Tibial artery (tissue), 4 donors: ENCODE measurements around the gene DGKI.
A peak's percentile ranks its signal among the peaks of the same experiment; 100 is the strongest.

Experiments
- DNase-seq, 2 donors: peaks; one replicate each; pipeline ENCODE4 v3.0.0-alpha.2; 2019
- H3K27ac ChIP-seq, 2 donors: fragments of 200-600 bp; sonication (generic) in 1 of 2; 1 replicate in 1 of 2; 2 replicates in 1 of 2; pipeline ENCODE4 v1.5.1; 2018 to 2019; ENCODE audit warnings: mild to moderate bottlenecking in 1 of 2
- H3K27me3 ChIP-seq, 2 donors: fragments of 200-600 bp; sonication (generic) in 1 of 2; one replicate each; pipeline versions ENCODE4 v1.5.1 to v1.6.0; 2016 to 2019
- H3K36me3 ChIP-seq, 3 donors: fragments of 200-600 bp; sonication (generic) in 2 of 3; one replicate each; pipeline ENCODE4 v1.5.1; 2016 to 2019; ENCODE audit warnings: mild to moderate bottlenecking in 2 of 3
- H3K4me1 ChIP-seq, 4 donors: fragments of 200-600 bp; sonication (generic) in 2 of 4; 1 replicate in 3 of 4; 2 replicates in 1 of 4; pipeline ENCODE4 v1.5.1; 2016 to 2019
- H3K4me3 ChIP-seq, 2 donors: fragments of 200-600 bp; sonication (generic) in 1 of 2; 1 replicate in 1 of 2; 2 replicates in 1 of 2; pipeline ENCODE4 v1.5.1; 2018 to 2019; ENCODE audit warnings: mild to moderate bottlenecking in 2 of 2
- H3K9me3 ChIP-seq, 3 donors: fragments of 200-600 bp; sonication (generic) in 1 of 3; one replicate each; pipeline ENCODE4 v1.5.1; 2016 to 2019
- intact Hi-C: fragments of 100-400 bp; cut with DNase I; formaldehyde crosslinking; loops from one replicate; pipeline ENCODE4 v1.15.0; 2023; ENCODE audit warnings: low total_unique reads
- TF ChIP-seq, protein P1 (sequence below), 2 experiments: fragments of 200-600 bp in 1 of 2; fragments of 450-650 bp in 1 of 2; IDR thresholded peaks; one replicate each; pipeline ENCODE4 v1.5.1; 2017 to 2019; ENCODE audit warnings: antibody characterized with exemption in 2 of 2, mild to moderate bottlenecking in 1 of 2, moderate library complexity in 1 of 2

Gene DGKI

GRCh38 chr7:137734221-137734620 is 112.6 kb downstream of the DGKI start:
- Histone ChIP-seq H3K4me3 (no peak overlapping the region), H3K27ac (no peak overlapping the region), H3K27me3 (no peaks in the 10 kb centered on the region), H3K36me3 (no peaks in the 10 kb centered on the region), H3K9me3 (no peaks in the 10 kb centered on the region), H3K4me1 (peaks cover 0 to 4% (median 0%) of the 10 kb centered on the region in 4 donors)
- no peak for DNase-seq
- TF ChIP-seq, protein P1, sequence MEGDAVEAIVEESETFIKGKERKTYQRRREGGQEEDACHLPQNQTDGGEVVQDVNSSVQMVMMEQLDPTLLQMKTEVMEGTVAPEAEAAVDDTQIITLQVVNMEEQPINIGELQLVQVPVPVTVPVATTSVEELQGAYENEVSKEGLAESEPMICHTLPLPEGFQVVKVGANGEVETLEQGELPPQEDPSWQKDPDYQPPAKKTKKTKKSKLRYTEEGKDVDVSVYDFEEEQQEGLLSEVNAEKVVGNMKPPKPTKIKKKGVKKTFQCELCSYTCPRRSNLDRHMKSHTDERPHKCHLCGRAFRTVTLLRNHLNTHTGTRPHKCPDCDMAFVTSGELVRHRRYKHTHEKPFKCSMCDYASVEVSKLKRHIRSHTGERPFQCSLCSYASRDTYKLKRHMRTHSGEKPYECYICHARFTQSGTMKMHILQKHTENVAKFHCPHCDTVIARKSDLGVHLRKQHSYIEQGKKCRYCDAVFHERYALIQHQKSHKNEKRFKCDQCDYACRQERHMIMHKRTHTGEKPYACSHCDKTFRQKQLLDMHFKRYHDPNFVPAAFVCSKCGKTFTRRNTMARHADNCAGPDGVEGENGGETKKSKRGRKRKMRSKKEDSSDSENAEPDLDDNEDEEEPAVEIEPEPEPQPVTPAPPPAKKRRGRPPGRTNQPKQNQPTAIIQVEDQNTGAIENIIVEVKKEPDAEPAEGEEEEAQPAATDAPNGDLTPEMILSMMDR (IDR thresholded peaks at IDR 0.05) = no peak
- intact Hi-C loops = no loop called here

DNA sequence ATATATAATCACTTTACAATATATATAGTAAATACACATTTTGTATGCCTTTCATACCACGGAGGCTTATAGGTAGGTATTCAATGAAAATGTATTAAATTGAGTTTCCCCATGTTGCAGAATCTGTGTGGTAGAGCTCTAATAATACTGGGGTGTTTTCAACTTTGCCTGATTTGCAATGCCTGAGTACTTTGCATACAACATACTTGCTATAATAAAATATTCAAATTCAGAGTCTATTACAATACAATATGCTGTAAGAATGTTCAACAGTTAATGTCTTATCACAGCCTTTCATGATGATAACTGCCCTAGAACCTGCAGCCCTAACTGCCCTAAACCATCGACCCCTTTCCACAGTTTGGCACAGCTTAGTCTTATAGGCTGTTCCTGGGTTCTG is 114.6 kb downstream of the DGKI start:
- no peak overlapping the region for H3K4me3 ChIP-seq
- H3K27ac ChIP-seq = no peak overlapping the region
- H3K9me3 ChIP-seq = no peaks in the 10 kb centered on the region
- no peaks in the 10 kb centered on the region for H3K27me3 ChIP-seq
- TF ChIP-seq, protein P1 (IDR thresholded peaks at IDR 0.05) = no peak
- intact Hi-C loops = no loop called here
- no peaks in the 10 kb centered on the region for H3K36me3 ChIP-seq
- peaks cover 0 to 4% (median 0%) of the 10 kb centered on the region in 4 donors for H3K4me1 ChIP-seq
- DNase-seq = no peak

DNA sequence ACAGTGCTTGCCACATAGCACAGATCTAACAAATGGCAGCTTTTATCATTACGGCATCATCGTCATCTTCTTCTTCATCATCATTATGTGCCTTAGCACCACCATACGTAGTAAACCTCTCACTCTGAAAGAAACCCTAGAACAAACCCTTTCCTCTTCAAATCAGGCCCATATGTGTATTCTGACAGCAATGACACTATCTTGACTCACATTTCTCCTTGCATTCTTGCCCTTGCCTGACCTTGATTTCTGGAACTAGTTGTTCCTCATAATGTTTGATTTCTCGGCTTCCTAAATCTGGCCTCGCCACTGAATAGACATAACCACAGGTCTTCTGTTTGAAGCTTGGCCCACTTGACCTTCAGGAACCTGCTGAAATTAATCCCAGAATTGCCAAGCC is 115.3 kb downstream of the DGKI start:
- no peaks in the 10 kb centered on the region for H3K9me3 ChIP-seq
- no peak overlapping the region for H3K4me3 ChIP-seq
- no peaks in the 10 kb centered on the region for H3K36me3 ChIP-seq
- intact Hi-C loops = no loop called here
- no peaks in the 10 kb centered on the region for H3K27me3 ChIP-seq
- H3K27ac ChIP-seq = no peak overlapping the region
- TF ChIP-seq, protein P1 (IDR thresholded peaks at IDR 0.05) = no peak
- H3K4me1 ChIP-seq = peaks cover 0 to 4% (median 0%) of the 10 kb centered on the region in 4 donors
- no peak for DNase-seq

- intact Hi-C loops = no loop called here
- H3K27ac ChIP-seq = no peak overlapping the region
- TF ChIP-seq, protein P1 (IDR thresholded peaks at IDR 0.05) = no peak
- no peak overlapping the region for H3K4me3 ChIP-seq
- no peaks in the 10 kb centered on the region for H3K27me3 ChIP-seq
- peaks cover 0 to 4% (median 0%) of the 10 kb centered on the region in 4 donors for H3K4me1 ChIP-seq
- no peaks in the 10 kb centered on the region for H3K9me3 ChIP-seq
- DNase-seq = no peak
- no peaks in the 10 kb centered on the region for H3K36me3 ChIP-seq
These were observed 118.3 kb downstream of the DGKI start for GRCh38 chr7:137728426-137728825.

DNA sequence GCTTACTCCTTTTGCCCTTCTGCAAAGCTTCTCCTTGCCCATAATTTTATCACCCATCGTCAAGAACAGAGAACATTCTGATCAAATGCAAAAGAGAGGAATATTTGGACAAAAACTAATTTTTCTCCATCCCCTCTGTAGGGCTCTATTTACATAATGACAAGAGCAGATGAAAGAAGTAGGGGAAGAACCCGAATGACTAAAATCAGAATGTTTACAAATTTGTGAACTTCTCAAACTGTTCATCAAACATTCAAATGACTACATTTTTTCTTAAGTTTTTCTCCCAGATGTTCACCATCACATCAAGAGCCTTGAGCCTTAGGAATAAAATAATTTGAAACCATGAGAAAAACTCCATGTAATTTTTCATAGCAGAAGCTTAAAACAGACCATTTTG is 119.4 kb downstream of the DGKI start:
- Histone ChIP-seq H3K27ac (no peak overlapping the region), H3K4me3 (no peak overlapping the region), H3K36me3 (no peaks in the 10 kb centered on the region), H3K4me1 (peaks cover 0 to 4% (median 0%) of the 10 kb centered on the region in 4 donors), H3K27me3 (no peaks in the 10 kb centered on the region), H3K9me3 (no peaks in the 10 kb centered on the region)
- no peak for DNase-seq
- TF ChIP-seq, protein P1 (IDR thresholded peaks at IDR 0.05) = no peak
- intact Hi-C loops = no loop called here

GRCh38 chr7:137718355-137718754 is 128.4 kb downstream of the DGKI start:
- TF ChIP-seq, protein P1 (IDR thresholded peaks at IDR 0.05) = no peak
- H3K36me3 ChIP-seq = no peaks in the 10 kb centered on the region
- no peaks in the 10 kb centered on the region for H3K27me3 ChIP-seq
- DNase-seq = no peak
- no peak overlapping the region for H3K4me3 ChIP-seq
- H3K4me1 ChIP-seq = no peaks in the 10 kb centered on the region
- peak overlapping the region in 1 of 2 donors; percentile 21 for H3K27ac ChIP-seq
- no peaks in the 10 kb centered on the region for H3K9me3 ChIP-seq
- intact Hi-C loops = no loop called here
